ENCODE results near the gene FGF18.

GRCh38 chr5:171422495-171422894 is 3.0 kb downstream of the FGF18 start:
- TF ChIP-seq POLR2AphosphoS5 (IDR thresholded peaks at IDR 0.05): no peak
- TF ChIP-seq, protein P1, sequence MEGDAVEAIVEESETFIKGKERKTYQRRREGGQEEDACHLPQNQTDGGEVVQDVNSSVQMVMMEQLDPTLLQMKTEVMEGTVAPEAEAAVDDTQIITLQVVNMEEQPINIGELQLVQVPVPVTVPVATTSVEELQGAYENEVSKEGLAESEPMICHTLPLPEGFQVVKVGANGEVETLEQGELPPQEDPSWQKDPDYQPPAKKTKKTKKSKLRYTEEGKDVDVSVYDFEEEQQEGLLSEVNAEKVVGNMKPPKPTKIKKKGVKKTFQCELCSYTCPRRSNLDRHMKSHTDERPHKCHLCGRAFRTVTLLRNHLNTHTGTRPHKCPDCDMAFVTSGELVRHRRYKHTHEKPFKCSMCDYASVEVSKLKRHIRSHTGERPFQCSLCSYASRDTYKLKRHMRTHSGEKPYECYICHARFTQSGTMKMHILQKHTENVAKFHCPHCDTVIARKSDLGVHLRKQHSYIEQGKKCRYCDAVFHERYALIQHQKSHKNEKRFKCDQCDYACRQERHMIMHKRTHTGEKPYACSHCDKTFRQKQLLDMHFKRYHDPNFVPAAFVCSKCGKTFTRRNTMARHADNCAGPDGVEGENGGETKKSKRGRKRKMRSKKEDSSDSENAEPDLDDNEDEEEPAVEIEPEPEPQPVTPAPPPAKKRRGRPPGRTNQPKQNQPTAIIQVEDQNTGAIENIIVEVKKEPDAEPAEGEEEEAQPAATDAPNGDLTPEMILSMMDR (IDR thresholded peaks at IDR 0.05): no peak
- TF ChIP-seq EP300 (IDR thresholded peaks at IDR 0.05): no peak
- TF ChIP-seq POLR2A (IDR thresholded peaks at IDR 0.05): no peak

Measured in sigmoid colon (tissue), 4 donors.